ENCODE data around the gene CENPL.
"Not testable (repeated sequence)": the region's sequence is repeated elsewhere in the genome, so short reads cannot be mapped to it uniquely, and the experiment has no call there.

Gene CENPL

DNA sequence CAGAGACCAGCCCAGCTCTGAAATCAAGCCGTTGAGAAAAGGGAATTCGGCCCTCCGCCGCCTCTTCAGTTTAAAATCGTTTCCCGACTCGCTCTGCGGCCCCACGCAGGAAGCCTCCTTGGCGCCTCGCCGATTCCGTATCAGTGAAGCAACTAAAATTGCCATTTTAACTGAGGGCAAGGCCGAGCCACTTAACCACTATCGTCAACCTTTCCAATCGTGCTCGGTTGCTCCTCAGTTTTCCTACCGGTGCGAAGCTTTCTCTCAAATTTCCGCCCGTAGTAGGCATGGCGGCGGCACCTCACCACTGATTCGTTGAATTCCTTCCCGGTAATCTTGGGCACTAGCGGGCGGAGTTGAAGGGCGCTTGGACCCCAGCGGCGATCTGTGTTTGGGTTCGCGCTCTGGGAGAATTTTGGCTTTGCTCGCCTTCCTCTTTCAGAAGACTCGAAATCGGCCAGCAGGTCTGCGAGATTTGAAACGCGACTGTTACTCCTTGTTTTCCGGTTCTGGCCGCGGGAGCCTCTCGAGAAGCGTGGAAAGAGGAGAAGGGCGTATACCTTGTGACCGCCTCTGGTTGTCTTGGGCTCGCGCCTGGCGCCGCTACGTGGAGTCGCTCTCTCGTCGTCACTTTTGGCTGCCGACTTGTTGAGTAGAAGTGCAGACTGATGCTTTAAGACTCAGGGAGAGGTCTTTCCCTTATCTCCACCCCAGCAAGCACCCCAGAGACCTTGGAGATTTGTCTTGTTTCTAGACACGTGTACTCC is at the start of gene CENPL, which contains the start of gene DARS2:
CENPL (minus strand) TSS at position 569 of the 767 bp plus-strand sequence. CDS start 13,584 bp downstream, outside the sequence.
DARS2 (plus strand) TSS at position 359 of the 767 bp plus-strand sequence. CDS start 557 bp downstream, outside the sequence.
- peak; percentile 98 for DNase-seq (ENCODE audit: low spot score)

DNA sequence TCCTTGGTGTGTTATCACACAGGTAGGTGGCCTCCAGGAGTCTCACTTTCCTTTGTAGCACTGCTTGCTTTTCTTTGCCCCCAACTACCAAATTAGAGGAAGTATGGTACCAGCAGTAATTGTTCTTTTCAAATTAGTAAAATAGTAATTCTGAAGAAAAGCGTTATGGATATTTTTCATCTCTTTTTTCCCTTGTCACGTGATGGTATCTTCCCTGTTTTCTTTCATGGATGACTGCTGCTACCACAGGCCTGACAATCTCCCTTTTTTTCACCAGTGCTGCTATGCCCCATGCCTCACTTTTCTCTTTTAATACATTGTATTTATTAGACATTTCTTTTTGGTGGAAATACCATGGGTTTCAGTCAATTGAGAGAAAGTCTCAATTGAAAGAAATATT is 46.8 kb upstream of the CENPL start:
- DNase-seq (ENCODE audit: low spot score): no peak

DNA sequence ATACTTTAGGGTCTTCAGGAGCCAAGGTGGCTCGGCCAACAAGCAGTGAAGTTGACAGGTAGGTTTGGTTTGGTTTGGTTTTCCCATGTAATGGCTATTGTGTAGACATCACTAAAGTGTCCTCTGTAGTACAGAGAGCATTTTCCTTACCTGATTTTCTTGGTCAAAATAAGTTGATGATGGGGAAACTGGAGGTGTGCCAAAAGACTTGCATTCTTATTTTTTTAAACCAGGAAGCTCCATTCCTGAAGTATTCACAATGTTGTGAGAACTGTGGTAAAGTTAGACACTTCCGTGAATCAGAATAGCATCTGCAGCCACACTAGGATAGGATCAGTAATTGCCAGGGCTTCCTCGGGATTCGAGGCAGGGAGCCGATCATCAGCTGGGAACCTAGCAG is 46.4 kb upstream of the CENPL start:
- no peak for DNase-seq (ENCODE audit: low spot score)

DNA sequence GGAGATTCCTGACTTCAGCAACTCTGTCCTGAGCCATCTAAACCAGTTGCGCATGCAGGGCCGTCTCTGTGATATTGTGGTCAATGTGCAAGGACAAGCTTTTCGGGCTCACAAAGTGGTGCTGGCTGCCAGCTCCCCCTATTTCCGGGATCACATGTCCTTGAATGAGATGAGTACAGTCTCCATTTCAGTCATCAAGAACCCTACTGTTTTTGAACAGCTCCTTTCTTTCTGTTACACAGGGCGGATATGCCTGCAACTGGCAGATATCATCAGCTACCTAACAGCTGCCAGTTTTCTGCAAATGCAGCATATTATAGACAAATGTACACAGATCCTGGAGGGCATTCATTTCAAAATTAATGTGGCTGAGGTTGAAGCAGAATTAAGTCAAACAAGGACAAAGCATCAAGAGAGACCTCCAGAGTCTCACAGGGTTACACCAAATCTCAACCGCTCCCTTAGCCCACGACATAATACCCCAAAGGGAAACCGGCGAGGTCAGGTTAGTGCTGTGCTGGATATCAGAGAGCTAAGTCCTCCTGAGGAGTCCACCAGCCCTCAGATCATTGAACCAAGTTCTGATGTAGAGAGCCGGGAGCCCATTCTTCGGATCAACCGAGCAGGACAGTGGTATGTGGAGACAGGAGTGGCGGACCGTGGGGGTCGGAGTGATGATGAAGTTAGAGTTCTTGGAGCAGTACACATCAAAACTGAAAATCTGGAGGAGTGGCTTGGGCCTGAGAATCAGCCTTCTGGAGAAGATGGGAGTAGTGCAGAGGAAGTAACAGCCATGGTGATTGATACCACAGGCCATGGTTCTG is 45.8 kb upstream of the CENPL start:
- no peak for DNase-seq (ENCODE audit: low spot score)

DNA sequence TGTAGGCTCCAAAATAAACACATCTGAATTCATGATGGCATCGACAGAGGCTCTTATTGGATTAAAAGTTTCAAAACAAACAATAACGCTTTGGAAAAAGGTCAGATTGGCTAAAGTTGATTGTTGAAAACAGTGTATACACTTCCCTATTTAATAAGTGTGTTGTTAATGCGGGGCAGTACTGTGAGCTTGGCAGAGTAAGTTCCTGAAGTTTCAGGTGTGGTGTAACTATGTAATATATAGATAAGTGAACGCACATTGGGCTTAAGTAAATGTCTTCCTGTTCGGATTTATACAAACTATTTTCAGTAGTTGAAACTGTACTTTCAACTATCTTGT is 44.3 kb upstream of the CENPL start:
- no peak for DNase-seq (ENCODE audit: low spot score)

- peak; percentile 91 for DNase-seq (ENCODE audit: low spot score)
Observed at GRCh38 chr1:173868266-173869020, 43.8 kb upstream of the CENPL start, which contains the start of gene ZBTB37. TSS of gene ZBTB37 (plus strand) at chr1:173868380. CDS start at chr1:173870226, 1,846 bp downstream.

DNA sequence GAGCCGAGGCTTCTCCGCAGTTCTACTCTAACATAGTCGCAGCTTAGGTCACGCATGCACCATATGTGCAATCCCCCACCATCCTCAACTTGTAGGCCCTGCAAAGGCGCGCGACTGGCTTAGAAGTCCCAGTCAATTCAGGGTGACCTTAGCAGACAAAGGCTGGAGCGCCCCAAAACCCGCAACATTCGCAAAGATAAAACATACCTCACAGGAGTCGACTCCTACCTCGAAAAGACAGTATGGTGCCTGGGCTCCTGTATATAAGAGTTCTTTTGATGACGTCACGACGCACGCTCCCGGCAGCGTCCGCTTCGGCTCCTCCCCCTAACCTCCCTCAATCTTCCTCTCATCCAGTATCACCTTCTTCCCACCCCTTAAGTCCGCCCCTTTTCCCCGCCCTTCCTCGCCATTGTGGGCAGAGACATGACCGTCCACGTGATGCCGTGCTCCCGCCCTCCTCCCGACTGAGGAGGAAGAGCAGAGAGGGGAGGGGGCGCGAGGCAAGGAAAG is 43.1 kb upstream of the CENPL start, which contains the start of gene GAS5:
GAS5 (minus strand) TSS at position 237 of the 513 bp plus-strand sequence.
- peak; percentile 100 for DNase-seq (ENCODE audit: low spot score)

- DNase-seq (ENCODE audit: low spot score): no peak
Observed at GRCh38 chr1:173867141-173867752, 42.6 kb upstream of the CENPL start.

DNA sequence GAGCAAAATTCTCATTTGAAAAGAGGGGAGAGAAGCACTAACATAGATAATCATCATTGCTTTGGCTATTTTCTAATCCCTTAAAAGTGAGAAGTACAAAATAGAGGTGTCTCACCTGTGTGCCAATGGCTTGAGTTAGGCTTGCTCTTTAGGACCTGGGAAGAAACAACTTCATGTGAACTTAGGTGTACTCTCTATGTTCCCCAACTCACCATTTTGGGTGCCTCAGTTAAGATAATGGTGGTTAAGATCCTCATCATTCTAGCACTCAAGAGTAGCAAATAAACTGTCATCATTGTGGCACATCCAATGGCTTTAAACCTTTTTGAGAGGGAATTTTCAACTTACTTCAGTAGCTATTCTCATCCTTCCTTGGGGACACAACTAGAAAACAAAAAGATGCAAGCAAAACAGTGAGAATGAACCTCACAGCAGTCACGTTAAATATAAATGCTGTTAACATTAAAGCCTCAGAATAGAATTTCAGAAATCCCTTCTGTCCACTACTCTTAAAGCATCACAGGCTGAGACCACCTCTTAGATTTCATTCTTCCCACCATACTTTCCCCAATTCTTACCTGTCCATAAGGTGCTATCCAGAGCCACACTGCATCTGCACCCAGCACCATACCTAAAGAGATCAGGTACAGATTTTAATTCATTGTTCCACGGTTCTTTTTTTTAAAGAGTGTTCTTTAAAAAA is 41.9 kb upstream of the CENPL start:
- no peak for DNase-seq (ENCODE audit: low spot score)

DNA sequence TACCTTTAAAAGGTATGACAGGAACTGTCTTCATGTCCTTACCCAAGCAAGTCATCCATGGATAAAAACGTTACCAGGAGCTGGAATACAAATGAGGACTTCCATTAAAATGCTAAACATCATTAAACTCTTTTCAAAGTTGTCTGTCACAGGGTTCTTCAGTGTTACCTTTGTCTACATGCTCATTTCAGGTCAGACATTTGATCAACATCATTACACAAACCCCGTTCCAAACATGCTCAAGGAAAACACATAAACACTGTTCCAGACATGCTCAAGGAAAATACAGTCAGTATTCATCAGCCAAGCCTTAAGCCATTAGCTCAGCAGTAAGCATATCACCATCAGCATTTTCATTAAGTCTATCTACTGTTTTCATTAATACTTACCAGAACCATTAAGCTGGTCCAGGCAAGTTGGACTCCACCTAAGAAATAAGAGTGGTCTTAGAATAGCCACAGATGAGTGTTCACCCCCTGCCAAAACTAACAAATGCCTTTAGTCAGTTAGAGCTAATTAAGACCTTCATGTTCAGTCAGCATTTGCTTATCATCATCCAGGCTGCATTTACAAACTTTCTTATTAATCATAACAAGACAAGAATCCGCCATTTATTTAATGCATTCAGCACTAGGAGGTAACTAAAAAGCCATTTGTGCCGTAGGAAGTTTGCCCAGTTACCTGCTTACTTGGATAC is 40.9 kb upstream of the CENPL start:
- DNase-seq (ENCODE audit: low spot score): no peak

- no peak for DNase-seq (ENCODE audit: low spot score)
Observed at GRCh38 chr1:173864179-173864867, 39.6 kb upstream of the CENPL start.

- no peak for DNase-seq (ENCODE audit: low spot score)
Observed at GRCh38 chr1:173863224-173864161, 38.8 kb upstream of the CENPL start.

DNA sequence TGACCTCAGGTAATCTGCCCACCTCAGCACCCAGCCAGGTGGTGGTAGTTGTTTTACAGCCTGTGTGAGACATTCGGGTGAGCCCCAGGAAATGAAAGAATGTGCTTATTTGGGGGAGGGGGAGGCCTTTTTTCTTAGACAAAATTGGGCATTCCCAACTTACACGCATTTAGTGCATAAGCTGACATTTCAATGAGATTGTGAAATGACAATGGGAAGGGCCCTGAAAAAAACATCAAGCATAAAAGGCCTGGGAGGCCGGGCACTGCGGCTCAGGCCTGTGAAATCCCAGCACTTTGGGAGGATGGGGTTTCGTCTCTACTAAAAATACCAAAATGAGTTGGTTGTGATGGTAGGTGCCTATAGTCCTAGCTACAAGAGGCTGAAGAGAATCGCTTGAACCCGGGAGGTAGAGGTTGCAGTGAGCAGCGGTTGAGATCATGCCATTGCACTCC is 38.1 kb upstream of the CENPL start:
- no peak for DNase-seq (ENCODE audit: low spot score)

DNA sequence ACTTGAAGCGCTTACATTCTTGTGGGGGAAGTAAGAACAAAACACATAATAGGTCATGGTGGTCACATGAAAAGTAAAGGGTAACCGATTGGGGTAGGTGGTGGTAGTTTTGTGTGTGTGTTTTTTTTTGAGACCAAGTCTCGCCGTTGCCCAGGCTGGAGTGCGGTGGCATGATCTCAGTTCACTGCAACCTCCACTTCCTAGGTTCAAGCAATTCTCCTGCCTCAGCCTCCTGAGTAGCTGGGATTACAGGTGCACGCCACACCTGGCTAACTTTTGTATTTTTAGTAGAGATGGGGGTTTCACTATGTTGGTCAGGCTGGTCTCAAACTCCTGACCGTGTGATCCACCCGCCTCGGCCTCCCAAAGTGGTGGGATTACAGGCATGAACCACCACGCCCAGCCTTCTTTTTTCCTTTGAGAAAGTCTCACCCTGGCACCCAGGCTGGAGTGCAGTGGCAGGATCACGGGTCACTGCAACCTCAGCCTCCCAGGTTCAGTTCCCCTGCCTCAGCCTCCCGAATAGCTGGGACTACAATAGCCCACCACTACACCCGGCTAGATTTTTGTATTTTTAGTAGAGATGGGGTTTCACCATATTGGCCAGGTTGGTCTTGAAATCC is 37.6 kb upstream of the CENPL start:
- peak; percentile 49 for DNase-seq (ENCODE audit: low spot score)

GRCh38 chr1:173861731-173862145 is 37.1 kb upstream of the CENPL start:
- peak; percentile 49 for DNase-seq (ENCODE audit: low spot score)

DNA sequence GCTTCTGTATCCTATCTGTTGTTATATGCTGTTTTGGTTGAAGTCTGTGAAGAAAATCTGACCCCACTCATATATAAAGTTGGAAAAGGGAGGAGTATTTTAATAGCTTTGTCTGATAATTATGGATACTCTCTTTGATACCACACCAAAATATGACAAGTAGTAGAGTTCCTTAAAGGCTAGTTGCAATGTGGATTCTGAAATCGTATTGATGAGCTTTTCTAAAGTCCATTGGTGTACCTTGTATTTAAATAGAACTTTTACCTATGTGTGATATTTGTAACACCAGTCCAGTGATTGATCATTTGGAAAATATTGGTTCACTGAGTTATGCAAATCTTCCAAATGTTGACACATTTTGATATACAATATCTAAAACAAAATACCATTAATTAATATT is 35.4 kb upstream of the CENPL start:
- no peak for DNase-seq (ENCODE audit: low spot score)

- not testable (repeated sequence) for DNase-seq (ENCODE audit: low spot score)
Observed at GRCh38 chr1:173859547-173859946, 34.9 kb upstream of the CENPL start.

DNA sequence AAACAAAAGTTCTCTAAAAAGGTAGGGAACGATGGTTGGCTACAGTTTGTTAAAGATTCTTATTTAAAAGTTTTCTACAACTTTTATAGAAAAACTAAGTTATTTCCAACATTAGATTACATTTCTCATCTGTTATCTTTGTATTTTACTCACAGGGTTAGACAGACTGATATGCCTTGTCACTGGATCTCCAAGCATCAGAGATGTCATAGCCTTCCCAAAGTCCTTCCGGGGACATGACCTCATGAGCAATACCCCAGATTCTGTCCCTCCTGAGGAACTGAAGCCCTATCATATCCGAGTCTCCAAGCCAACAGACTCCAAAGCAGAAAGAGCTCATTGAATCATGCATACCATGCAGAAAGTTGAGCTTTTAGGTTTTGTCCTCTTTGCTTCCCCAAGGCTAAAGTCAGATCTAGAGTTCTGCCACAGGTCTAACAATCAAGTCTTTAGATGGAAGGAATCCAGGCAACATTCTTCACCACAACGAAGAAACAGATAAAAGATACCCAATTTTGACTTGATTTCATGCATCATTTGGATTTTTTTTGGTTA is 32.8 kb upstream of the CENPL start:
- no peak for DNase-seq (ENCODE audit: low spot score)

All from kidney tubule cell (primary cell).